HG02571 (cell line): ENCODE results near the gene C9orf152.
"Not testable (repeated sequence)": the region's sequence is repeated elsewhere in the genome, so short reads cannot be mapped to it uniquely, and the experiment has no call there.

Source experiments
- ATAC-seq: cut with Tn5 transposase; IDR thresholded peaks from one replicate; pipeline ENCODE4 v1.9.1; 2021; ENCODE audit warnings: mild to moderate bottlenecking, moderate library complexity; ENCODE audit not compliant: unreplicated experiment

Gene C9orf152

GRCh38 chr9:110214586-110215355 lies 6.8 kb upstream of the C9orf152 start:
- ATAC-seq: no peak

DNA sequence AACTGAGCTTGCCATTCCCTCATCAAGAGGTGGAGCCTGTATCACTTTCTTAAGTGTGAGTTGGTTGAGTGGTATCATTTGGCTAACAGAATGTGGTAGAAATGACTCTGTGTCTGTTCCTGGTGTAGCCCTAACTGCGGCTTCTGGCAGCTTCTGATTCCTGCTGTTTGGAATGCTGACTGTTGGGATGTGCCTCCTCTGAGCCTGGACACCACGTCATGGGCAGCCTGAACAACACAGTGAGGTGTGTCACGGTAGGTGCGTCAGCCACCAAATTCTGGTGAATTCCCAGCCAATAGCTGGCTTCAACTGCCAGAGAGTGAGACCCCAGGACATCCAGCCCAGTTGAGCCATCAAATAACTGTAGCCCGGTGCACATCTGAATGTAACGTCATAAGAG lies 6.1 kb upstream of the C9orf152 start:
- no peak for ATAC-seq

- no peak for ATAC-seq
Observed at GRCh38 chr9:110213413-110214044, 5.6 kb upstream of the C9orf152 start.

DNA sequence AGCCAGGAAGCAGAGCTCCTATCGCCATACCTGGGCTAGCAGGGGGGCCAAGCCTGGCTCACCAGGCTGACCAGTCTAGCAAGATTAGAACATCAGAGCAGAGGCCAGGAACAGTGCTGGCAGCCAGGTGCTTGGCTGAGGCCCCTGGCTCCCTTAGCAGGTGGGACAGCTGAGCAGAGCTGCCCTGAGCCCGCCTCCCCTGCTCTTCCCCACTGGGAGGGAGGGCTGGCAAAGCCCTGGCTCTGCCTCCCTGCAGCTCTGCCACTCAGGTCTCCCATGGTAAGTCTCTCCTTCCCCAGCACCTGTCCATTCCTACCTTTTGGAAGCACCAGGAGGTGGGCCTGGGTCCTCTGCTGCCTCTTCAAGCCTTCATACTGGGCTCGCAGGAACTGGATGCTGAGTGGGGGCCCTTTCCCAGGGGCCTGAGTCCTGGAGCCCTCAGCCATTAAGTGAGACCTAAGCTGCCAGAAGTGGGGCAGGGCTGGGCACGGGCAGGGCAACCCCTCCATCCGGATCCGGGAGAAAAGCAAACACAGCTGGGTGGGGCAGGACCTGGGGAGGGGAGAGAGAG lies 803 bp downstream of the C9orf152 start:
- ATAC-seq: no peak

- no peak for ATAC-seq
Observed at GRCh38 chr9:110206389-110206788, 1.6 kb downstream of the C9orf152 start.

DNA sequence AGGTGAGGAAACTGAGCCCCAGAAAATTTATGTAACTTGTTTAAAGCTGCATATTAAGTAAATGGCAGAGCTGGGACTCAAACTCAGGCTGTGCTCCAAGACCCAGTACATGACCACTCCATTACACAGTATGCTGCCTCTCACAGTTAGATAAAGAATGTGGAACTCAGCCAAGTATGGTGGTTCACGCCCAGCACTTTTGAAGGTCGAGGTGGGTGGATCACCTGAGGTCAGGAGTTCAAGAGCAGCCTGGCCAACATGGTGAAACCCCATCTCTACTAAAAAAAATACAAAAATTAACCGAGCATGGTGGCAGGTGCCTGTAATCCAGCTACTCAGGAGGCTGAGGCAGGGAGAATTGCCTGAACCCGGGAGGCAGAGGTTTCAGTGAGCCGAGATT lies 2.3 kb downstream of the C9orf152 start:
- not testable (repeated sequence) for ATAC-seq

GRCh38 chr9:110202232-110202631 lies 5.7 kb downstream of the C9orf152 start:
- no peak for ATAC-seq

GRCh38 chr9:110199643-110200042 lies 8.3 kb downstream of the C9orf152 start:
- no peak for ATAC-seq

DNA sequence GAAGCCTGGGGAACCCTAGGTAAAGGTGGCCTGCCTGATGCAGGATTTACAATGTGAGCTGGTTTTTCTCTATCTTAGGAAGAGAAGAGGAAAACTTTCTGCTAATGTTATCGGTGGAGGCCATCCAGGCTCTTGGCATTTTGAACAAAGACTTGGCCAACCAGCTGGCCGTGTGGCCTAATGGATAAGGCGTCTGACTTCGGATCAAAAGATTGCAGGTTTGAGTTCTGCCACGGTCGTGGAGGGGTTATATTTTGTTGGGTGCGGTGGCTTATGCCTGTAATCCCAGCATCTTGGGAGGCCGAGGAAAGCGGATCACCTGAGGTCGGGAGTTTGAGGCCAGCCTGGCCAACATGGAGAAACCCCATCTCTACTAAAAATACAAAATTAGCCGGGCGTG lies 9.6 kb downstream of the C9orf152 start:
- ATAC-seq: no peak

GRCh38 chr9:110197330-110198187 lies 10.4 kb downstream of the C9orf152 start:
- no peak for ATAC-seq

- ATAC-seq: not testable (repeated sequence)
Observed at GRCh38 chr9:110196084-110196499, 11.9 kb downstream of the C9orf152 start.

DNA sequence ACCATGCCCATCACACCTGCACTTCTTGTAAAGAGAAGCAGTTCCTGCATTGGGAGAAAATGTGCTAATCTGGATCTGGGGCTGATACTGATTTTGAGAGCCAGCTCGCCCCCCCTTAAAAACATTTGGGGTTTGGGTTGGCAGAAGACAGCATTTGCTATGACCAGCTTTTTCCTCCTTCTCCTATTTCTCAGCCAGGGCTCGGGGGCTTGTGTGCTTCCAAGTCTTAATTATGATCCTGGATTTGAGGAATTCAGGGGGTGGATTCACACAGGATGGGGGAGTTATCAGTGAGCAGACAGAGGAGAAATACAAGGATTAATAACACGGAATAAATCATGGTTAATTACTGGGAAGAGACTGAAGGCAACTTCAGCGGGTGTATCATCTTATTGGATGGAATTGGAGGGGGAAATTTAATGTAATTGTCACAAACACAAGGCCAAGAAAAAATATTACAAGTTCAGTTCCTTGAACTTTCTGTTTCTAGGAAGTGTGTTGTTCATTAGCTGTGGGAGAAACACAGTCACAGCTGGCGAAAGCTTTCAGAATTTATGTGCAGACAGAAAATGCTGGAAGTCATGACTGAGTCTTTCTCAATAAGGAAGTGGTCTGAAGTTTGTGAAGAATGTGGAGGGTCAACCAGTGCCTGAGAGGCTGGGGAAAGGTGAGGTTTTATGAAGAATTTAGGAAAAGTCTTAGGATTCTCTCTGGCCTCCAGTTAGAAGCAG lies 15.3 kb downstream of the C9orf152 start:
- no peak for ATAC-seq

DNA sequence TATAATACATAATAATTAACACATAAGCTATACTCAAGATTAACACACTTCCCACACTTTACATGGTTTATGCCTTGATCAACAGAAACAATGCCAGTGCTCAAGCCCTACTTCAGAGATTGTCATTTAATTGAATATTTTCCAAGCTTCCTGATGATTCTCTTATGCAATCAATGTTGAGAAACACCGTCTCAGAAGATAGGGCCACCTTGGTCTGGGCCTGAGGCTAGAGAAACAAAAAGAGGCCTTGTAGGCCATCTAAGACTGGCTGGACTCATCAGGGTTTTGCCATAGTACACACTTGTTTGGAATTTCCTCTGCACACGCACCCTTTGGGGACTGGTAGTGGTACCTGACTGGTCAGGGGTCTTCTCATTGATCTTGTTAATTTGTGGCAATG lies 16.3 kb downstream of the C9orf152 start:
- ATAC-seq: no peak

DNA sequence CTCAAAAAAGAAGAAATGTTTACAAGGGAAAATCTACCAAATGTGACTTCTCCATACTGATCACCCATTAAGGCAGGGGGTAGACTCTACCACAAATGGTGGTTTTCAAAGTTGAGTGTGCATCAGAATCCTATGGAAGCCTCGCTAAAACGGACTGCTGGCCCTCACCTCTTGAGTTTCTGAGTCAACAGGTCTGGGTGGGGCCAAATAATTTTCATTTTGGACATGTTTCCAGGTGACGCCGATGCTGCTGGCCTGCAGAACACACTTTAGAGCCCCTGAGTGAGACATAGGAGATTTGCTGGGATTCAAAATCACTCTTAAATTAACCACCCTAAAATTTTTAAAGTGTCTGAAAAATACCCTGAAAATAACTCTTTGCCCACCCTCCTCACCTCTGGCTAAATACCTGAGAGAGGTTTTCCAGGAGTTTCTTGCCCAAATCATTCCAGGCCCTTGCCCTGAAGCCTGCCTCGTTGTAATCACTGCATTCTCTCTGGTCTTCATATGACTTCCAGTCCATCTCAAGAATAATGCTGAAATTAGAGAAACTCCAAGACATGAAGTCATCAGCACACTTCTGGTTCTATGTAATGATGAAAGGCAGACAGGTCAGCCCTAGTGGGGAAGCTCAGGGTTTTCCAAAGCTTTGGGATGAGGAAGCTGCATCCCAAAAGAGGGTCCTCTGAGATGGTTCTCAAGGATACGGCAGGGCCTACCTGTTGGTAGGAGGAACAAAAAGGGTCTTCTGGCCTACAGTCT lies 18.2 kb downstream of the C9orf152 start:
- no peak for ATAC-seq

DNA sequence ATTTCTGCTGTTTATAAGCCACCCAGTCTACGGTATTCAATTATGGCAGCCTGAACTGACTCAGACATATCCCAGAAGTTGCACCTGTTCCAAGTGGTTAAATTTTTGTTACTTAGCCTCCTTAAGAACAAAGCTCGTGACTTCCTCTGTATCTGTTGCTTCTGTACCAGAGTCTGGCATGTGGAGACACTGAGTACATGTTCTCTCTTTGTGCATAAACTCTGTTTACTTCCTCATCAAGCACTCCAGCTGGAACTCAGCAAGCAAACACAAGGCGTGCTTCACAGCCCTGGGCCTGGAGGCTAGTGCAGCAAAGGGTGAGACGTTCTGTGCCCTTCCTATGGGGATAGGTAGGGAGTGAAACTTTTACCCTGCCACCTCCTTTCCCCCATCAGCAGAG lies 19.0 kb downstream of the C9orf152 start:
- ATAC-seq: no peak

DNA sequence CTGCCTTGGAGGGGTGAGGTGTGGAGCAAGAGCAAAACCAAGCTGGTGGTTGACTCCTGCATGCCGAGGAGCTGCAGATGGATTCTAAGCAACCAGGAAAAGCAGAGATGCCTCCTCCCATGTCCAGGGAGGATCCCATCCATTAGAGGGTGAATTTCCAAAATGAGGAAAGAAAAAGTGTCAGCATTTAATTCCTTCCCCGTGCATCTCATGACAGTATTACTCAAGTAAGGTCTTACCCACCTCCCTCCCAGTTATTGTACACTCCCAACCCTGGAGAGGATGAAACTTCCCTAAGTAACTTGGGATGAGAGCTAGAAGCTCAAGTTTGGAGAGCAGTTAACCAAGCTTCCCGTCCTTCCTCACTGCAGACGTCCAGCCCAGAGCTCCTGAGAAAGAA lies 19.9 kb downstream of the C9orf152 start:
- no peak for ATAC-seq

- ATAC-seq: no peak
Observed at GRCh38 chr9:110187126-110187525, 20.8 kb downstream of the C9orf152 start.

GRCh38 chr9:110186254-110186653 lies 21.7 kb downstream of the C9orf152 start:
- no peak for ATAC-seq

GRCh38 chr9:110185806-110186205 lies 22.2 kb downstream of the C9orf152 start:
- ATAC-seq: no peak
